Measurements from ENCODE around the gene PRB2.
"Not testable (repeated sequence)": the region's sequence is repeated elsewhere in the genome, so short reads cannot be mapped to it uniquely, and the experiment has no call there.

Gene PRB2

GRCh38 chr12:11395467-11395866 is at the start of gene PRB2:
Gene PRB2, minus strand, starts transcription at chr12:11395567. Its CDS starts 38 bp downstream, at chr12:11395529.
- not testable (repeated sequence) for DNase-seq

- DNase-seq: no peak
Observed at GRCh38 chr12:11437966-11438365, 42.6 kb upstream of the PRB2 start.

GRCh38 chr12:11433664-11434063 is 38.3 kb upstream of the PRB2 start:
- no peak for DNase-seq

- no peak for DNase-seq
Observed at GRCh38 chr12:11431486-11431885, 36.1 kb upstream of the PRB2 start.

- no peak for DNase-seq
Observed at GRCh38 chr12:11427341-11427740, 32.0 kb upstream of the PRB2 start.

GRCh38 chr12:11412731-11413130 is 17.4 kb upstream of the PRB2 start:
- DNase-seq: no peak

- DNase-seq: no peak
Observed at GRCh38 chr12:11408096-11408495, 12.7 kb upstream of the PRB2 start.

- DNase-seq: no peak
Observed at GRCh38 chr12:11397366-11397765, 2.0 kb upstream of the PRB2 start.

GRCh38 chr12:11391456-11391855 is 3.9 kb downstream of the PRB2 start:
- DNase-seq: not testable (repeated sequence)

GRCh38 chr12:11377420-11377819 is 17.9 kb downstream of the PRB2 start:
- DNase-seq: not testable (repeated sequence)

GRCh38 chr12:11361151-11361550 is 34.2 kb downstream of the PRB2 start:
- DNase-seq: no peak

GRCh38 chr12:11360205-11360883 is 35.0 kb downstream of the PRB2 start:
- DNase-seq: not testable (repeated sequence)

GRCh38 chr12:11351736-11352135 is 43.6 kb downstream of the PRB2 start:
- DNase-seq: not testable (repeated sequence)

GRCh38 chr12:11348439-11348838 is 46.9 kb downstream of the PRB2 start:
- no peak for DNase-seq

GRCh38 chr12:11347810-11348209 is 47.6 kb downstream of the PRB2 start:
- DNase-seq: no peak

- no peak for DNase-seq
Observed at GRCh38 chr12:11344500-11344899, 50.9 kb downstream of the PRB2 start.

Measured in NCI-H510A (cell line).